GM12875 (cell line): ENCODE data around the gene KRI1.

Experiments
- H3K4me3 ChIP-seq: one replicate; pipeline ENCODE4 v1.5.1; 2011; ENCODE audit warnings: low read depth, low read length, control low read depth
- CTCF ChIP-seq: IDR thresholded peaks from 2 replicates; pipeline ENCODE4 v1.5.1; 2011; ENCODE audit warnings: low read depth, mild to moderate bottlenecking, control low read depth, inconsistent platforms, low read length, moderate library complexity, borderline replicate concordance; ENCODE audit not compliant: insufficient read depth

The KRI1 gene

GRCh38 chr19:10520652-10521318, 45.0 kb downstream of the KRI1 start:
- no peak for TF ChIP-seq CTCF
- no peak overlapping the region for H3K4me3 ChIP-seq

GRCh38 chr19:10519421-10519820, 46.4 kb downstream of the KRI1 start:
- no peak overlapping the region for H3K4me3 ChIP-seq
- TF ChIP-seq CTCF, result no peak

- H3K4me3 ChIP-seq, result no peak overlapping the region
Measured at GRCh38 chr19:10518444-10519361, 47.1 kb downstream of the KRI1 start.

GRCh38 chr19:10517760-10518443, 47.9 kb downstream of the KRI1 start:
- TF ChIP-seq CTCF, result no peak
- no peak overlapping the region for H3K4me3 ChIP-seq

More at GRCh38 chr19:10518444-10519361, 47.1 kb downstream of the KRI1 start:
- TF ChIP-seq CTCF, result no peak

- TF ChIP-seq CTCF, result no peak
- H3K4me3 ChIP-seq, result no peak within 1 kb of the TSS
Measured at GRCh38 chr19:10517361-10517759, 48.5 kb downstream of the KRI1 start, which contains the start of gene S1PR5. Gene S1PR5, minus strand, starts transcription at chr19:10517447. Its CDS starts 2,436 bp downstream, at chr19:10515011.

- H3K4me3 ChIP-seq, result no peak overlapping the region
Measured at GRCh38 chr19:10516671-10517286, 49.0 kb downstream of the KRI1 start.

More at GRCh38 chr19:10516671-10517286, 49.0 kb downstream of the KRI1 start:
- no peak for TF ChIP-seq CTCF
